Spleen (tissue), 11 donors: Measurements from ENCODE around the gene ANKRD6. TPM values are rescaled to one million over a fixed set of nuclear protein-coding genes. Genes with fewer than 3 reads are reported as not detected.

Source experiments
- DNase-seq: peaks from one replicate; pipeline ENCODE4 v3.0.0-alpha.2; 2020
- H3K27ac ChIP-seq, 8 donors: fragments of 200-600 bp; sonication (generic) in 7 of 8; 1 replicate in 4 of 8; 2 replicates in 4 of 8; pipeline versions ENCODE4 v1.5.0 to v1.8.0; 2016 to 2021; ENCODE audit warnings: inconsistent platforms in 4 of 8, mild to moderate bottlenecking in 4 of 8, moderate library complexity in 1 of 8
- H3K27me3 ChIP-seq, 7 donors: fragments of 200-600 bp; sonication (generic) in 6 of 7; replicated peaks in 1 of 7; 1 replicate in 4 of 7; 2 replicates in 3 of 7; pipeline versions ENCODE4 v1.5.0 to v1.8.0; 2016 to 2021; ENCODE audit warnings: inconsistent platforms in 3 of 7, mild to moderate bottlenecking in 1 of 7
- H3K36me3 ChIP-seq, 6 donors: fragments of 200-600 bp; sonication (generic) in 5 of 6; 1 replicate in 4 of 6; 2 replicates in 2 of 6; pipeline versions ENCODE4 v1.5.0 to v1.8.0; 2016 to 2021; ENCODE audit warnings: inconsistent platforms in 2 of 6
- H3K4me1 ChIP-seq, 6 donors: fragments of 200-600 bp; sonication (generic) in 5 of 6; 1 replicate in 3 of 6; 2 replicates in 3 of 6; pipeline versions ENCODE4 v1.5.0 to v1.8.0; 2016 to 2021; ENCODE audit warnings: inconsistent platforms in 3 of 6
- H3K4me3 ChIP-seq, 8 donors: fragments of 200-600 bp; sonication (generic) in 7 of 8; 1 replicate in 4 of 8; 2 replicates in 4 of 8; pipeline versions ENCODE4 v1.5.0 to v1.8.0; 2016 to 2021; ENCODE audit warnings: inconsistent platforms in 4 of 8, mild to moderate bottlenecking in 4 of 8, moderate library complexity in 2 of 8
- H3K9me3 ChIP-seq, 8 donors: fragments of 200-600 bp; sonication (generic) in 7 of 8; 1 replicate in 4 of 8; 2 replicates in 4 of 8; pipeline versions ENCODE4 v1.5.0 to v1.8.0; 2016 to 2021; ENCODE audit warnings: inconsistent platforms in 4 of 8
- CTCF ChIP-seq, 11 experiments: fragments of 200-600 bp in 7 of 11; fragments of 450-650 bp in 4 of 11; sonication (generic) in 4 of 11; IDR thresholded peaks in 8 of 11; conservative IDR thresholded peaks in 3 of 11; 1 replicate in 7 of 11; 2 replicates in 4 of 11; pipeline versions ENCODE4 v1.4.0 to v1.8.0; 2016 to 2021; ENCODE audit warnings: antibody characterized with exemption in 11 of 11, inconsistent platforms in 4 of 11, mild to moderate bottlenecking in 1 of 11
- POLR2A ChIP-seq, 3 donors: fragments of 450-650 bp; IDR thresholded peaks; one replicate each; pipeline ENCODE4 v1.5.1; 2017; ENCODE audit warnings: antibody characterized with exemption in 3 of 3, mild to moderate bottlenecking in 1 of 3
- POLR2AphosphoS5 ChIP-seq, 3 donors: sonication (generic); formaldehyde crosslinking; IDR thresholded peaks; one replicate each; pipeline ENCODE4 v1.5.1; 2017; ENCODE audit warnings: antibody characterized with exemption in 3 of 3
- WGBS, 5 donors: extraction: QIAGEN DNeasy Blood & Tissue Kit in 3 of 5; methylation state at CpG; one replicate each; pipeline versions ENCODE4 v1.1.5 to v1.1.7; 2013 to 2018; 5-methylcytosine and 5-hydroxymethylcytosine counted together
- intact Hi-C: fragments of 100-400 bp; cut with DNase I; formaldehyde crosslinking; loops from one replicate; pipeline ENCODE4 v1.15.0; 2023; ENCODE audit warnings: low total_unique reads
- polyA plus RNA-seq, 3 donors: library from polyadenylated mRNA; stranded (reverse); fragments of 200-250 nt; gene quantifications; one replicate each; pipeline ENCODE4 v1.2.1, GENCODE V29; 2013
- total RNA-seq, 7 donors: library from RNA; depleted of rRNA in 3 of 7; stranded (reverse); fragments of >200 nt in 3 of 7; fragmentation: NEBNext Ultra II Directional in 4 of 7; extraction: Animal tissue kit (Norgen Biotek cat#: 25700) in 4 of 7; gene quantifications; one replicate each; pipeline versions ENCODE4 v1.1.0 to v1.2.1, GENCODE V29; 2016 to 2021
- donor health status: healthy with polysubstance abuse.
- donor health status: DM: no; HTN: no; CAD: no; lungs with moderate emphysema.
- donor health status: DM: no; HTN: no; CAD: no.
- donor health status: Bipolar disorder and iron deficiency.
- donor health status: healthy.
- donor health status: DM: no; HTN: no; CAD: no.
- donor health status: DM: yes; HTN: yes; CAD: no.

Gene ANKRD6
- total and polyA plus RNA-seq, 10 donors = 2.2 to 18.4 (median 7.7) TPM

- H3K36me3 ChIP-seq = peaks cover 6 to 100% (median 82%) of the 10 kb centered on the region in 6 donors
- H3K4me1 ChIP-seq = no peaks in the 10 kb centered on the region
- no peak for DNase-seq
- no peaks in the 10 kb centered on the region for H3K27me3 ChIP-seq
- TF ChIP-seq POLR2AphosphoS5 (IDR thresholded peaks at IDR 0.05) = no peak
- TF ChIP-seq POLR2A (IDR thresholded peaks at IDR 0.05) = no peak
- TF ChIP-seq CTCF (IDR thresholded peaks at IDR 0.05 in 8 of 11, conservative IDR thresholded peaks at IDR 0.05 in 3 of 11) = no peak
- no peaks in the 10 kb centered on the region for H3K9me3 ChIP-seq
- no peak overlapping the region for H3K27ac ChIP-seq
- H3K4me3 ChIP-seq = no peak overlapping the region
- intact Hi-C loops = no loop called here
- 68 to 82% (median 75%) methylated on average over 6 of the region's 6 CpGs for WGBS, 5 donors
Observed at GRCh38 chr6:89669002-89669401, 236.1 kb downstream of the ANKRD6 start.

- peaks cover 14 to 100% (median 88%) of the 10 kb centered on the region in 6 donors for H3K36me3 ChIP-seq
- no peak overlapping the region for H3K4me3 ChIP-seq
- H3K9me3 ChIP-seq = no peaks in the 10 kb centered on the region
- no peaks in the 10 kb centered on the region for H3K4me1 ChIP-seq
- H3K27me3 ChIP-seq = no peaks in the 10 kb centered on the region
- WGBS, 5 donors = 94 to 99% (median 95%) methylated on average over 7 of the region's 7 CpGs
- no peak for DNase-seq
- TF ChIP-seq POLR2AphosphoS5 (IDR thresholded peaks at IDR 0.05) (no peak), POLR2A (IDR thresholded peaks at IDR 0.05) (no peak), CTCF (IDR thresholded peaks at IDR 0.05 in 8 of 11, conservative IDR thresholded peaks at IDR 0.05 in 3 of 11) (no peak)
- intact Hi-C loops = no loop called here
- H3K27ac ChIP-seq = no peak overlapping the region
Observed at GRCh38 chr6:89670935-89671565, 238.1 kb downstream of the ANKRD6 start.

DNA sequence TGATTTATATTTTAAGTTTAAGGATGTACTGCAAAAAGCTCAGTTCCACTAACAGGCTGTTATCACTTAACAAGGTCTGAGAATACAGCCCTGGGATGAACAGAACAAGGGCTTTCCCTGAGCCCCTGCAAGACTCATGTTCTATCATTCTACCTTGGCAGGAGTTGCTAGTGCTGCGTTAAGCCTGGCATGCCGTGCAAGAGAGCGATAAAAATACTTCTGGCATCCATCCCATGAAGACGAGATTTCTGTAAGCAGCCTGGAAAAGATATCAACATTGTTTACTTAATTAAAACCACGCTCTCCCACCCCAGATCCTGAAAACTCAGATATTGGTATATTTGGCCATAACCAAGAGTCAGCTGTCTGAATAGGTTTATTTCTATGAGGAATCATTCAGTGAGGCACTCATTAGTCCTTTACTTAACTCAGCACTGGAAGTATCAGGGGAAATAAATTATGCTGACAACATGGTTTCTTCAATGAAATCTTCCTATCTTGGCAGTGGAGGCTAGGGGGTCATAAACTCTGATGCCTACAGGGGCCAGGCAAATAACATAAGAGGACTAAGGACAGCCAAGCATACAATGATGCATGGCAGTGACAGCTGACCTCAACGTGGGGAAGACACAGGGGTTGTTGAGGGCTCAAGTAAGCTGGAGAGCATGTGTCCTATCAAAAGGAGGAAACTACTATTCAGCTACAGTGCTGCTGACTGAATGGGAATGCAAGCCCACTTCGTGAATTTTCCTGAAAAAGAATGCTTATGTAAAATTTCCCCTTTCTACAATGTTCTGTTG lies 243.2 kb downstream of the ANKRD6 start:
- H3K4me1 ChIP-seq = no peaks in the 10 kb centered on the region
- H3K27ac ChIP-seq = no peak overlapping the region
- no peaks in the 10 kb centered on the region for H3K9me3 ChIP-seq
- H3K4me3 ChIP-seq = no peak overlapping the region
- H3K27me3 ChIP-seq = no peaks in the 10 kb centered on the region
- TF ChIP-seq POLR2AphosphoS5 (IDR thresholded peaks at IDR 0.05) = no peak
- no peak for TF ChIP-seq CTCF (IDR thresholded peaks at IDR 0.05 in 8 of 11, conservative IDR thresholded peaks at IDR 0.05 in 3 of 11)
- no peak for TF ChIP-seq POLR2A (IDR thresholded peaks at IDR 0.05)
- H3K36me3 ChIP-seq = peaks cover 10 to 100% (median 98%) of the 10 kb centered on the region in 6 donors
- DNase-seq = no peak
- intact Hi-C loops = no loop called here
- WGBS, 5 donors = 82 to 89% (median 84%) methylated on average over 7 of the region's 7 CpGs

- TF ChIP-seq CTCF (IDR thresholded peaks at IDR 0.05 in 8 of 11, conservative IDR thresholded peaks at IDR 0.05 in 3 of 11) (no peak), POLR2AphosphoS5 (IDR thresholded peaks at IDR 0.05) (no peak), POLR2A (IDR thresholded peaks at IDR 0.05) (no peak)
- Histone ChIP-seq H3K4me1 (no peaks in the 10 kb centered on the region), H3K9me3 (no peaks in the 10 kb centered on the region), H3K27ac (no peak overlapping the region), H3K4me3 (no peak overlapping the region), H3K27me3 (no peaks in the 10 kb centered on the region), H3K36me3 (peaks cover 8 to 100% (median 95%) of the 10 kb centered on the region in 6 donors)
- intact Hi-C loops = no loop called here
- 95 to 100% (median 96%) methylated on average over 3 of the region's 3 CpGs for WGBS, 5 donors
- no peak for DNase-seq
Observed at GRCh38 chr6:89678531-89678930, 245.6 kb downstream of the ANKRD6 start.
